ENCODE results near the gene DOCK2.

DNA sequence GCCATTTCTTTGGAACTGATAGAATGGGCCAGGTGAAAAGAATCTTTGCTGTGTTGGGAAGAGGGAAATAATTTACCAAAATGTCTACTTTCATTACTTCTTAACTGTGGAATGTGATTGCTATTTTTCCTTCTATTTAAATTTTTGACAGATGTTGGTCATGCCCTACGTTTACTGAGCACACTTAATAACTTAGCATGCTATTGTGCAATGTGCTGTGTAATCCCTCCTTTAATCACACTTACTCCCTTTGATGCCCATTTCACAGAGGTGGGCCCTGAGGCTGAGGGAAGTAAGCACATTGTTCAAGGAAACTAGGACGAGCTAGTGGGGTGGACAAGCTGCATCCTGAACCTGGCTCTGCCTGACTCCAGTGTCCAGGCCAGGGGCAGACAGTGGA lies 391.0 kb downstream of the DOCK2 start:
- TF ChIP-seq CTCF (IDR thresholded peaks at IDR 0.05): no peak
- TF ChIP-seq SIN3A (IDR thresholded peaks at IDR 0.05; ENCODE audit: borderline replicate concordance, insufficient read depth, low read depth, low read length): no peak
- TF ChIP-seq POLR2AphosphoS5 (IDR thresholded peaks at IDR 0.05; ENCODE audit: low read depth, low read length): no peak
- TF ChIP-seq REST (IDR thresholded peaks at IDR 0.05; ENCODE audit: insufficient read depth in 1 of 2, low read depth in 2 of 2, low read length in 1 of 2): no peak
